ENCODE data around the gene FBXL3. TPM values are rescaled to one million over a fixed set of nuclear protein-coding genes. Genes with fewer than 3 reads are reported as not detected.

Gene FBXL3
- total and polyA plus RNA-seq, 8 donors, result 12.7 to 91.4 (median 19.0) TPM

DNA sequence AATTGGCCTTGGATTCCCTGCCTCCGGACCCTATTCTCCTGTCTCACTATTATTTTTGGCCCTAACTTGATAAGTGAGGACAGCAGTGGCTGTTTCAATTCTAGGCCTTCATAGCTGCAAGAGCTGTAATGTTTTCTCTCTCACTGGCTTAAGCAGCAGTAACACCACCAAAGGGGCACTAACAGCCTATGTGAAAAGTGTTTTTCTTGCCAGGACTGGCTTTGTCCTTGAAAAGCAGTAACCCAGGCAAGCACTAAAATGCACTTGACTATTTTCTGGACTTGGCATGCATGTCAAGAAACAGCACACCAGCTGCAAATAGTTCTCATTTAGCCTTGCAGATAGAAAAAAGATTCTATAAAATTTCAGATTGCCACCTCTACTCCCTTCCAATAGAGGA is 9.3 kb upstream of the FBXL3 start:
- Histone ChIP-seq H3K27ac (no peak overlapping the region), H3K4me3 (no peak overlapping the region), H3K4me1 (no peaks in the 10 kb centered on the region), H3K27me3 (no peaks in the 10 kb centered on the region), H3K9me3 (no peaks in the 10 kb centered on the region), H3K36me3 (no peaks in the 10 kb centered on the region)
- 83 to 100% (median 87%) methylated on average over 1 of the region's 1 CpG for WGBS, 5 donors
- no peak for DNase-seq
- intact Hi-C loops (cut with DNase I; ENCODE audit: low total_unique reads), result no loop called here
- no peak for TF ChIP-seq POLR2AphosphoS5 (IDR thresholded peaks at IDR 0.05)
- no peak for TF ChIP-seq POLR2A (IDR thresholded peaks at IDR 0.05)
- no peak for TF ChIP-seq EP300 (IDR thresholded peaks at IDR 0.05)
- TF ChIP-seq, protein P1, sequence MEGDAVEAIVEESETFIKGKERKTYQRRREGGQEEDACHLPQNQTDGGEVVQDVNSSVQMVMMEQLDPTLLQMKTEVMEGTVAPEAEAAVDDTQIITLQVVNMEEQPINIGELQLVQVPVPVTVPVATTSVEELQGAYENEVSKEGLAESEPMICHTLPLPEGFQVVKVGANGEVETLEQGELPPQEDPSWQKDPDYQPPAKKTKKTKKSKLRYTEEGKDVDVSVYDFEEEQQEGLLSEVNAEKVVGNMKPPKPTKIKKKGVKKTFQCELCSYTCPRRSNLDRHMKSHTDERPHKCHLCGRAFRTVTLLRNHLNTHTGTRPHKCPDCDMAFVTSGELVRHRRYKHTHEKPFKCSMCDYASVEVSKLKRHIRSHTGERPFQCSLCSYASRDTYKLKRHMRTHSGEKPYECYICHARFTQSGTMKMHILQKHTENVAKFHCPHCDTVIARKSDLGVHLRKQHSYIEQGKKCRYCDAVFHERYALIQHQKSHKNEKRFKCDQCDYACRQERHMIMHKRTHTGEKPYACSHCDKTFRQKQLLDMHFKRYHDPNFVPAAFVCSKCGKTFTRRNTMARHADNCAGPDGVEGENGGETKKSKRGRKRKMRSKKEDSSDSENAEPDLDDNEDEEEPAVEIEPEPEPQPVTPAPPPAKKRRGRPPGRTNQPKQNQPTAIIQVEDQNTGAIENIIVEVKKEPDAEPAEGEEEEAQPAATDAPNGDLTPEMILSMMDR (IDR thresholded peaks at IDR 0.05), result no peak

DNA sequence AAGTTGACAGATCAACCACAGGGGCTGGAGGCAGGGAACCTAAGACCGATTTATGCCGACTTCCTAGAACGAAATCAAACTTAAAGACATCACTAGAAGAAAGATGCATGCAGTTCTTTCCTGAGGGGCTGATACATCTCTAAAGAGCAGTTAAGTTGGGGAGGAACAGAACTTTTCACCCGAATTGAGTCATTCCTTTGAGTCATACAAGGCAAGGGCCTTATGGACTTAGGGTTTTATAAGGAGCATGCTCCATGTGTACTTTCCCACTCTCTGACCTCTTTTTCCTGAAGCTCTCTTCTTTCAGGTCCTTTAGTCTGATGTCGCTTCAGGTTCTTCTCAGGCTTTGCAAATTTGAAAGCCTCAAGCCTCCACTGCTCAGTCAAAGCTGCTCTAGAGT is 7.9 kb upstream of the FBXL3 start:
- TF ChIP-seq POLR2AphosphoS5 (IDR thresholded peaks at IDR 0.05) (no peak), POLR2A (IDR thresholded peaks at IDR 0.05) (no peak), EP300 (IDR thresholded peaks at IDR 0.05) (no peak)
- TF ChIP-seq, protein P1 (IDR thresholded peaks at IDR 0.05), result no peak
- no peaks in the 10 kb centered on the region for H3K4me1 ChIP-seq
- H3K4me3 ChIP-seq, result no peak overlapping the region
- no peaks in the 10 kb centered on the region for H3K9me3 ChIP-seq
- no peaks in the 10 kb centered on the region for H3K27me3 ChIP-seq
- intact Hi-C loops (cut with DNase I; ENCODE audit: low total_unique reads), result no loop called here
- H3K36me3 ChIP-seq, result no peaks in the 10 kb centered on the region
- H3K27ac ChIP-seq, result no peak overlapping the region
- no peak for DNase-seq
- WGBS, 5 donors, result 94 to 98% (median 97%) methylated on average over 5 of the region's 5 CpGs

GRCh38 chr13:77033717-77034302 is 6.9 kb upstream of the FBXL3 start:
- Histone ChIP-seq H3K27me3 (no peaks in the 10 kb centered on the region), H3K27ac (no peak overlapping the region), H3K4me1 (no peaks in the 10 kb centered on the region), H3K9me3 (no peaks in the 10 kb centered on the region), H3K4me3 (no peak overlapping the region), H3K36me3 (no peaks in the 10 kb centered on the region)
- WGBS, 5 donors, result 91 to 95% (median 95%) methylated on average over 4 of the region's 4 CpGs
- TF ChIP-seq EP300 (IDR thresholded peaks at IDR 0.05), result no peak
- TF ChIP-seq POLR2A (IDR thresholded peaks at IDR 0.05), result no peak
- no peak for TF ChIP-seq POLR2AphosphoS5 (IDR thresholded peaks at IDR 0.05)
- TF ChIP-seq, protein P1 (IDR thresholded peaks at IDR 0.05), result no peak
- intact Hi-C loops (cut with DNase I; ENCODE audit: low total_unique reads), result no loop called here
- no peak for DNase-seq

DNA sequence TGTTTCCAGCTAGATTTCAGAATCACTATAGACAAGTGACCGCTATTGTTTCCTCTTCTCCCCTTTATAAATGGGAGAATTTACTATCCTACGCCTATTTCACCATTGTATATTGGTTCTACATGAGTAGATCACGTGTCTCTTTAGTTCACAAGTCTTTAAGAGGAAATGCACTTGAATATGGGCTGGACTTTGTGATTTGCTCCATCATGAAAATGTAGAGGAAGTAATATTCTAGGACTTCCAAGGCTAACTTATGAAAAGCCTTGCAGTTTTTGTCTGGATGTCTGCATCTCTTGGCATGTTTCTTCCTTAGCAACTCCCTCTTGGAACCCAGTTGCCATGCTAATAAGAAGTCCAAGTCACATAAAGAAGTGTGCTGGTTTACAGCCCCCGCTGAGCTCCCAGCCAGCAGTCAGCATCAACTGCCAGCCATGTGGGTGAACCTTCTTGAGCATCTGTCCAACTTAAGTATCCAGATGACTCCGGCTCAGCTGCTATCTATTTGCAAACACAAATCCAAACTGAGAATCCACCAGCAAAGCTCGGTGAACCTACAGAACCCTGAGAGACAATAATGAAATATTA is 4.8 kb upstream of the FBXL3 start:
- Histone ChIP-seq H3K27ac (no peak overlapping the region), H3K4me1 (peaks cover 0 to 12% (median 9%) of the 10 kb centered on the region in 4 donors), H3K4me3 (no peak overlapping the region), H3K9me3 (no peaks in the 10 kb centered on the region), H3K27me3 (no peaks in the 10 kb centered on the region), H3K36me3 (no peaks in the 10 kb centered on the region)
- intact Hi-C loops (cut with DNase I; ENCODE audit: low total_unique reads), result no loop called here
- no peak for DNase-seq
- 90 to 95% (median 94%) methylated on average over 6 of the region's 6 CpGs for whole genome bisulfite sequencing, 5 donors
- TF ChIP-seq, protein P1 (IDR thresholded peaks at IDR 0.05), result no peak
- TF ChIP-seq EP300 (IDR thresholded peaks at IDR 0.05) (no peak), POLR2A (IDR thresholded peaks at IDR 0.05) (no peak), POLR2AphosphoS5 (IDR thresholded peaks at IDR 0.05) (no peak)
